Measurements from ENCODE around the gene UNC45A.

Gene UNC45A

DNA sequence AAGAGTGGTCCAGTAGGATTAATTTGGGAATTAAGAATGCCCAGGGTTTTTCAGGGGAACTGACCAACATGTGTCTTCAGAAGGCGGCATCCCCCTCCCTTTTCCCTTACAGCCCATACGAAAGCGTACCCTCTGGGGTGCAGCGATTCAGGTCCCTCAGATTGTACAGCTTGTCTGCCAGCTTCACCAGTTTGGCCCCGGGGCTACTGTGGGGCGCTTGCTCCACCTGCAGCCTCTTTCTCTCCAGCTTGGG is 3.6 kb upstream of the UNC45A start:
- Histone ChIP-seq H3K4me3 (ENCODE audit: low read depth, low read length) (peak overlapping the region; percentile 74), H3K27me3 (ENCODE audit: insufficient read depth, low read depth, severe bottlenecking) (no peaks in the 10 kb centered on the region), H3K36me3 (no peaks in the 10 kb centered on the region), H3K27ac (no peak overlapping the region), H3K9me3 (ENCODE audit: severe bottlenecking) (no peaks in the 10 kb centered on the region)
- DNase-seq = no peak
- TF ChIP-seq, protein P1, sequence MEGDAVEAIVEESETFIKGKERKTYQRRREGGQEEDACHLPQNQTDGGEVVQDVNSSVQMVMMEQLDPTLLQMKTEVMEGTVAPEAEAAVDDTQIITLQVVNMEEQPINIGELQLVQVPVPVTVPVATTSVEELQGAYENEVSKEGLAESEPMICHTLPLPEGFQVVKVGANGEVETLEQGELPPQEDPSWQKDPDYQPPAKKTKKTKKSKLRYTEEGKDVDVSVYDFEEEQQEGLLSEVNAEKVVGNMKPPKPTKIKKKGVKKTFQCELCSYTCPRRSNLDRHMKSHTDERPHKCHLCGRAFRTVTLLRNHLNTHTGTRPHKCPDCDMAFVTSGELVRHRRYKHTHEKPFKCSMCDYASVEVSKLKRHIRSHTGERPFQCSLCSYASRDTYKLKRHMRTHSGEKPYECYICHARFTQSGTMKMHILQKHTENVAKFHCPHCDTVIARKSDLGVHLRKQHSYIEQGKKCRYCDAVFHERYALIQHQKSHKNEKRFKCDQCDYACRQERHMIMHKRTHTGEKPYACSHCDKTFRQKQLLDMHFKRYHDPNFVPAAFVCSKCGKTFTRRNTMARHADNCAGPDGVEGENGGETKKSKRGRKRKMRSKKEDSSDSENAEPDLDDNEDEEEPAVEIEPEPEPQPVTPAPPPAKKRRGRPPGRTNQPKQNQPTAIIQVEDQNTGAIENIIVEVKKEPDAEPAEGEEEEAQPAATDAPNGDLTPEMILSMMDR (IDR thresholded peaks at IDR 0.05; ENCODE audit: low read depth, low read length) = no peak

GRCh38 chr15:90931828-90932659 is 3.0 kb upstream of the UNC45A start, which contains the start of gene HDDC3:
Gene HDDC3, minus strand, starts transcription at chr15:90932549. Its CDS starts 9 bp downstream, at chr15:90932540.
- TF ChIP-seq, protein P1 (IDR thresholded peaks at IDR 0.05; ENCODE audit: low read depth, low read length) = peak; percentile 89
- Histone ChIP-seq H3K27me3 (ENCODE audit: insufficient read depth, low read depth, severe bottlenecking) (no peaks in the 10 kb centered on the region), H3K4me3 (ENCODE audit: low read depth, low read length) (peak within 1 kb of the TSS; percentile 74), H3K27ac (peak within 1 kb of the TSS; percentile 25), H3K9me3 (ENCODE audit: severe bottlenecking) (no peaks in the 10 kb centered on the region), H3K36me3 (peaks cover 3% of the 10 kb centered on the region; the same call in 1 of the 2 replicates)
- peak; percentile 91 for DNase-seq

DNA sequence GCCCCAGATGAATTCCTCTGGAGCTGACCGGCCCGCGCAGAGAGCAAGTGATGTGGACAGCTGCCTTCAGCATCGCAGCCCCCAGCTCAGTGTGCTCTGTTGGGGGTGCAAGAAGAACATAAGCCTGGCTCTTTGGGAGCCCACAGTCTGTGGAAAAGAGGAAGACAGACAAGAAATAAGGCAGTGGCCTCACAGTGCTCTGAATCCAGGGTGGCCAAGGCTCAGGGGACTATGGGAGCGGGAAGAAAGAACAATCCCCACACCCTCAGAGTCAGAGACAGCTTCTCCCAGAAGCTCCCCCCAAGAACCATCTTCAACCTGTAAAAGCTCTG is 2.5 kb upstream of the UNC45A start:
- no peak for DNase-seq
- H3K4me3 ChIP-seq (ENCODE audit: low read depth, low read length) = 0 out of 2 replicates have a peak overlapping the region, but pooled peaks have one; percentile 74
- H3K27ac ChIP-seq = no peak overlapping the region

DNA sequence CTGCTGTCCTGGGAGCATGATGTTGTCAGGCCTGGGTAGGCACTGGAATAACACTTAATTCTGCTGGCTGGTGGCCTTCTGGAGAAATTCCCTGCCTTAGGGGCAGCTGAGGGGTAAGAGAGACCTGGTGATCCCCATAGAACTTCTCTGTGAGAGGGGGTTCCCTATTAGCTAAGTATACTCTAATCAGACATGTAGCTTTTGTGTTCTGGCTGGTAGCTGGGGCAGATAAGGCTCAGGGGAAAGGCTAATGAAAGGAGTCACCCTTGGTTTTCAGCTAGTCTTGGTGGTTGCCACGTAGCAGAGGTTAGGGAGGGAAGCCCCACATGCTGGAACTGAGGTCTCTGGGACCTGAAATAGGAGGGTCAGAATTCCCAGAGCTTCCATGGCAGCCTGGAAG is 1.8 kb upstream of the UNC45A start:
- H3K36me3 ChIP-seq = peaks cover 9% of the 10 kb centered on the region
- DNase-seq = no peak
- H3K27me3 ChIP-seq (ENCODE audit: insufficient read depth, low read depth, severe bottlenecking) = no peaks in the 10 kb centered on the region
- TF ChIP-seq, protein P1 (IDR thresholded peaks at IDR 0.05; ENCODE audit: low read depth, low read length) = no peak
- H3K4me3 ChIP-seq (ENCODE audit: low read depth, low read length) = no peak overlapping the region
- H3K27ac ChIP-seq = no peak overlapping the region
- no peaks in the 10 kb centered on the region for H3K9me3 ChIP-seq (ENCODE audit: severe bottlenecking)

More for the DNA sequence above, 2.5 kb upstream of the UNC45A start:
- Histone ChIP-seq H3K36me3 (peaks cover 4% of the 10 kb centered on the region; the same call in 1 of the 2 replicates), H3K9me3 (ENCODE audit: severe bottlenecking) (no peaks in the 10 kb centered on the region), H3K27me3 (ENCODE audit: insufficient read depth, low read depth, severe bottlenecking) (no peaks in the 10 kb centered on the region)
- TF ChIP-seq, protein P1 (IDR thresholded peaks at IDR 0.05; ENCODE audit: low read depth, low read length) = no peak

DNA sequence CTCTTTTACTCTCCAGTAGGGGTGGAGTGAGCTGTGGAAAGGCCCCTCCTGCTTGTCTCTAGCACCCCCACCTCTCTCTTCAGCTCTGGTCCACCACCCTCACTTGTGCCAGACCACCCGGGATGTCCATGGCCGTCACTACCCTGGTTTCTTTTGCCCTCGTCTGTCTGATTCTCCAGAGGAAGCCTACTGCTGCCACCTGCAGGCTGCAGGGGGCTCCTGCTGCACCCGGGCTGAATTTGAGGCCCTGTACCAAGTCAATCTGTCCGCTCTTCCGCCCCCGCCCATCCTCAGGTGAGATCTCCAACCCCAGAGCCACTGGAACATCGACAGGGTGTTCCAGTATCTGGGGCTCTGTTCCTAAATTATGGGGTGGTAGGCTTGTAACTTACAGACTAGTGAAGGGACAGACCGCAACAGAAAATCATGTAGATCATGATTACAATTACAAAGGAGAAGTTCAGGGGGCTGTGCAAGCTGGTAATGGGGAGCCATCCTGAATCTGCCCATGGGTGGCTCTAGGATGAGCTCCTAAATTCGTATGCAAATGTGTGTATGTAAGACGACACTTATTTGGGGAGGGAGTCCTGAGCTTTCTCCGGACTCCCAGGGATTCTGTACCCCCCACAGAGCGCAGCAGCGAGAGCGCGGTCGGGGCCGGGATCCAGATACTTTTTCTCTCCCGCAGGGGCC is 683 bp upstream of the UNC45A start:
- peak; percentile 90 for DNase-seq
- Histone ChIP-seq H3K36me3 (peaks cover 12% of the 10 kb centered on the region), H3K9me3 (ENCODE audit: severe bottlenecking) (no peaks in the 10 kb centered on the region), H3K27ac (no peak overlapping the region), H3K4me3 (ENCODE audit: low read depth, low read length) (peak overlapping the region; percentile 72), H3K27me3 (ENCODE audit: insufficient read depth, low read depth, severe bottlenecking) (no peaks in the 10 kb centered on the region)
- TF ChIP-seq, protein P1 (IDR thresholded peaks at IDR 0.05; ENCODE audit: low read depth, low read length) = peak; percentile 92
